Measurements from ENCODE around the gene HOXC9.

GRCh38 chr12:54033106-54033979 lies 33.4 kb downstream of the HOXC9 start:
- TF ChIP-seq POLR2A (IDR thresholded peaks at IDR 0.05; ENCODE audit: low read length) = peak; percentile 38; the same call in 1 of the 2 replicates
- TF ChIP-seq RAD21 (conservative IDR thresholded peaks at IDR 0.05 in 1 of 2, IDR thresholded peaks at IDR 0.05 in 1 of 2) = no peak
- no peak for TF ChIP-seq EP300 (IDR thresholded peaks at IDR 0.05)
- no peak for TF ChIP-seq REST (IDR thresholded peaks at IDR 0.05)
- TF ChIP-seq POLR2AphosphoS2 (conservative IDR thresholded peaks at IDR 0.05; ENCODE audit: low read length) = no peak
- no peak for TF ChIP-seq CTCF (IDR thresholded peaks at IDR 0.05)
- no peak for TF ChIP-seq KDM1A (IDR thresholded peaks at IDR 0.05; ENCODE audit: low read depth)
- TF ChIP-seq BHLHE40 (IDR thresholded peaks at IDR 0.05; ENCODE audit: low read depth, low read length) = no peak
- TF ChIP-seq CHD2 (IDR thresholded peaks at IDR 0.05; ENCODE audit: low read length, partially characterized antibody) = no peak
- no peak for TF ChIP-seq JUN (IDR thresholded peaks at IDR 0.05)
- TF ChIP-seq JUNB (IDR thresholded peaks at IDR 0.05) = no peak
